Vein endothelial cell (primary cell): Measurements from ENCODE around the gene TEFM. TPM values are rescaled to one million over a fixed set of nuclear protein-coding genes. Genes with fewer than 3 reads are reported as not detected.

ENCODE experiments used
- small RNA-seq: library from RNA; depleted of rRNA; stranded (forward); fragments of <200 nt; gene quantifications from one replicate; pipeline ENCODE3, GENCODE V24; 2012
- total RNA-seq: library from RNA; depleted of rRNA; stranded (reverse); fragments of >200 nt; gene quantifications from 2 replicates; pipeline ENCODE4 v1.2.3, GENCODE V29; 2012

TEFM gene, protein sequence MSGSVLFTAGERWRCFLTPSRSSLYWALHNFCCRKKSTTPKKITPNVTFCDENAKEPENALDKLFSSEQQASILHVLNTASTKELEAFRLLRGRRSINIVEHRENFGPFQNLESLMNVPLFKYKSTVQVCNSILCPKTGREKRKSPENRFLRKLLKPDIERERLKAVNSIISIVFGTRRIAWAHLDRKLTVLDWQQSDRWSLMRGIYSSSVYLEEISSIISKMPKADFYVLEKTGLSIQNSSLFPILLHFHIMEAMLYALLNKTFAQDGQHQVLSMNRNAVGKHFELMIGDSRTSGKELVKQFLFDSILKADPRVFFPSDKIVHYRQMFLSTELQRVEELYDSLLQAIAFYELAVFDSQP
- total RNA-seq, result 8.8 and 18.4 TPM in 2 replicates

DNA sequence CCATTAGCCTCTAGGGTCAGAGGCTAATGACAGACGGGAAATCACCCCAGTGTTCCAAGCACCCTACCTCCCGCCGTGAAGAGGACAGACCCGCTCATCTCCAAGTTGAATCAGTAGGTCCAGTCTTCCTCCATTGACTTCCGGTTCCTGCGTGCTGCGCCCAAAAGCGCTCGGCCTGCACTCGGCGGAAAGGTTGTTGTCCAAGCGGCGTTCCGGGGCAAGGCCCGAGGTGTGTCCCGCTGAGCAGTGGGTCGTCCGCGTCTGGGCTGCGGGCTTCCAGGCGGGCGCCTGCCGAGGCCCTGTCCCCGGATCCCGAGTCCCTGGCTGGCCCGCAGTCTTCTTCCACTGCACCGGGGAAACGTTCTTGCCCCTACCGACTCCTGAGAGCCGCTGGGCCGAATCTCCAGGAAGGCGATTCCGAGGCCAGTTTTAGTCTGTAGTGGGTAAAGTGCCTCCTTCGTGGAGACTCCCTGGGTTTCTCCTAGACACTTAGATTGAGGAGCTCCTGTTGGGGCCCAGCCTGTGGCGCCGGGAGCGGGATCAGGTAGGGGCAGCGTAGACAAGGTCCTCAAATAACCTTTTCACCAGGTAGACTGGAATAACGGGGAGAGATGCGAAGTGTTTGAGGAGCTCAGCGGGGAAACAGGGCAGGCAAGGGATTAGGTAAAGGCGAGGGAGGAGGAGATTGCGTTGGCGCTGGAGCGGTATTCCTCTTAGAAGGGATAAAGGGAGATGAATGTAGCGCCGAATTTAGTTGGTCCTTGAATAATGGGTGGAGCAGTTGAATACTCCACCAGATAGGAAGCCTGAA, at the start of gene TEFM:
TEFM (minus strand) TSS at position 138 of the 811 bp plus-strand sequence; CDS start at position 98, 40 bp downstream.

DNA sequence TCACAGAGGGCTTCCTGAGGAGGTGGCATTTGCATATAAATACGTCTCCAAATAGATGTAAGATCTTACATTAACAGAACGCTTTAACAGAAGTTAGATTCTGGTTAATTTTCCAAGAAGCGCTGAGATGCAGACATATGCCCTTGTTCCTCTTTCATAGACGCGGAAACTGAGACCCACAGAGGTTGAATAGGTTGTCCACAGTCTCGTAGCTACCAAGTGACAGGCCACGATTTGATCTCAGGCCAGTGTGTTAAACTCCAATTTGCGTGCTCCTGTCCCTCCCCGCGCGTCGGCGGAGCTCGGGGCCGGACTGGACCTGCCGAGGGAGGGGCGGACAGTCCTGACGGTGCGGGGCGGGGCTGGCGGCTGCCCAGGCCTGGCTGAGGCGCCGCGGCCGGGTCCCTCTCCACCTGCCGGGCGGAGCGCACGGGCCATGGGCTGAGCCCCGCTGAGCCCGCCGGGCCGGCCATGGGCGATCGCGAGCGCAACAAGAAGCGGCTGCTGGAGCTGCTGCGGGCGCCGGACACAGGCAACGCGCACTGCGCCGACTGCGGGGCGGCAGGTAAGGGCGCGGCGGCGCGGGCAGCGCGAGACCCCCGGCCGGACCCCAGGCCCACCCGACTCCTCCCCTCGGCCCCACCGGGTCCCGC, 15.6 kb upstream of the TEFM start, which contains the start of gene ADAP2:
ADAP2 (plus strand) TSS at position 402 of the 653 bp plus-strand sequence; CDS start at position 472, 70 bp downstream.

Small RNAs within 50 kb of the gene (small RNA-seq; reads per million reads assigned to genes)
- gene RNU6-298P, result not detected

Other genes starting within 250 kb of the TEFM start
- gene CRLF3, start 81.5 kb downstream of the TEFM start, total RNA-seq, result 12.4 and 20.2 TPM in 2 replicates
- gene ATAD5, start 74.3 kb downstream of the TEFM start, total RNA-seq, result 2.9 and 7.7 TPM in 2 replicates
- gene ADAP2, start 15.7 kb upstream of the TEFM start, total RNA-seq, result 0.19 and 0.33 TPM in 2 replicates
- 6.8 and 9.1 TPM in 2 replicates for gene RNF135, start 64.8 kb upstream of the TEFM start, total RNA-seq
- 36.9 and 44.1 TPM in 2 replicates for gene NF1, start 188.7 kb upstream of the TEFM start, total RNA-seq